B cell (primary cell): Measurements from ENCODE around the gene LCE3E.

ENCODE experiments used
- EZH2 ChIP-seq: IDR thresholded peaks from 2 replicates; pipeline ENCODE4 v1.6.1; 2012; ENCODE audit warnings: borderline replicate concordance, low read depth, mild to moderate bottlenecking, moderate library complexity, low read length; ENCODE audit not compliant: insufficient read depth, poor library complexity, severe bottlenecking
- TF ChIP-seq, protein P1 (sequence below): fragments of 200-600 bp; IDR thresholded peaks from one replicate; pipeline ENCODE4 v1.8.0; 2022; ENCODE audit warnings: antibody characterized with exemption, mild to moderate bottlenecking

DNA sequence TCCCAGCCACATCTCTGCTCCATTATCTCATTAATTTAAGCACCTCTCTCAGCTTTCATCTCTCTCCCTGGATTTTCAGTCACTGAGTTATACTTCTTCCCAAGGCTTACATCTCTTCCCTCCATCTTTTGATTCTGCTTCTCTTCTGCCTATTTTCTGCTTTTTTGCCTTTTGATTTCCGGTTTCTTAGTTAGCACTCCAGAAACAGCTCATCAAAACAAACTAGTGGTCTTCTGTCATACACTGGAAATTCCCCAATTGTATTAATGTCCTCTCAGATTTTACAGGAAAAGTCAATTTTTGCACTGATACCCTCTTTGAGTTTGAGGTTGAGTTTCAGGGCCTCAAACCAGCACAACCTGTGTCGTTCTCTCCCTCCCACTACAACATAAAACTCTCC lies 1.5 kb downstream of the LCE3E start:
- no peak for TF ChIP-seq EZH2
- TF ChIP-seq, protein P1, sequence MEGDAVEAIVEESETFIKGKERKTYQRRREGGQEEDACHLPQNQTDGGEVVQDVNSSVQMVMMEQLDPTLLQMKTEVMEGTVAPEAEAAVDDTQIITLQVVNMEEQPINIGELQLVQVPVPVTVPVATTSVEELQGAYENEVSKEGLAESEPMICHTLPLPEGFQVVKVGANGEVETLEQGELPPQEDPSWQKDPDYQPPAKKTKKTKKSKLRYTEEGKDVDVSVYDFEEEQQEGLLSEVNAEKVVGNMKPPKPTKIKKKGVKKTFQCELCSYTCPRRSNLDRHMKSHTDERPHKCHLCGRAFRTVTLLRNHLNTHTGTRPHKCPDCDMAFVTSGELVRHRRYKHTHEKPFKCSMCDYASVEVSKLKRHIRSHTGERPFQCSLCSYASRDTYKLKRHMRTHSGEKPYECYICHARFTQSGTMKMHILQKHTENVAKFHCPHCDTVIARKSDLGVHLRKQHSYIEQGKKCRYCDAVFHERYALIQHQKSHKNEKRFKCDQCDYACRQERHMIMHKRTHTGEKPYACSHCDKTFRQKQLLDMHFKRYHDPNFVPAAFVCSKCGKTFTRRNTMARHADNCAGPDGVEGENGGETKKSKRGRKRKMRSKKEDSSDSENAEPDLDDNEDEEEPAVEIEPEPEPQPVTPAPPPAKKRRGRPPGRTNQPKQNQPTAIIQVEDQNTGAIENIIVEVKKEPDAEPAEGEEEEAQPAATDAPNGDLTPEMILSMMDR: no peak
